ENCODE data around the gene BOLA2B.

DNA sequence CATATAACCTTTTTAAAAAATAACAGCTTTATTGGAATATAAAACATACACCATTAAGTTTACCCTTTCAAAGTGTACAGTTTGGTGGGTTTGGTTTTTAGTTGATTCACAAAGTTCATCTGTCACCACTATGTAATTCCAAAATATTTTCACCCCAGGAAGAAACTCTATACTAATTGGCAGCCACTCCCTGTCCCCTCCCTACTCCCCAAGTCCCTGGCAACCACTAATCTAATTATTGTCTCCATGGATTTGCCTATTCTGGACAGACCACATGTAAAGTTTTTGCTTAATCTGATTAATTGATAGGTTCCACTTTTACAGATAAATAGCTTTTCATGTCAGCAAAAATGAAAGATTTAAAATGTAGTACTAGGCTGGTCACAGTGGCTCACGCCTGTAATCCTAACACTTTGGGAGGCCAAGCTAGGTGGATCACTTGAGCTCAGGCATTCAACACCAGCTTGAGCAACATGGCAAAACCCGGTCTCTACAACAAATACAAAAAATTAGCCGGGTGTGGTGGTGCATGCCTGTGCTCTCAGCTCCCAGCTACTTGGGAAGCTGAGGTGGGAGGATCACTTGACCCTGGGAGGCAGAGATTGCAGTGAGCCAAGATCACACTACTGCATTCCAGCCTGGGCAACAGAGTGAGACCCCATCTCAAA, 45.5 kb downstream of the BOLA2B start:
- no peak for TF ChIP-seq POLR2A (IDR thresholded peaks at IDR 0.05; ENCODE audit: low read length)
- TF ChIP-seq GATA1 (IDR thresholded peaks at IDR 0.05; ENCODE audit: low read depth, low read length): no peak
